Left ventricle myocardium inferior (tissue), 1 donor: ENCODE measurements around the gene PCSK6. TPM values are rescaled to one million over a fixed set of nuclear protein-coding genes. Genes with fewer than 3 reads are reported as not detected.

Source experiments
- DNase-seq: peaks from one replicate; pipeline ENCODE4 v3.0.0-alpha.2; 2020
- H3K27ac ChIP-seq: fragments of 200-600 bp; replicated peaks from 2 replicates; pipeline ENCODE4 v1.8.0; 2021
- H3K27me3 ChIP-seq: fragments of 200-600 bp; 2 replicates; pipeline ENCODE4 v1.8.0; 2021; ENCODE audit warnings: low read depth
- H3K36me3 ChIP-seq: fragments of 200-600 bp; 2 replicates; pipeline ENCODE4 v1.8.0; 2021
- H3K4me1 ChIP-seq: fragments of 200-600 bp; 2 replicates; pipeline ENCODE4 v1.8.0; 2021
- H3K4me3 ChIP-seq: fragments of 200-600 bp; 2 replicates; pipeline ENCODE4 v1.8.0; 2021; ENCODE audit warnings: mild to moderate bottlenecking, moderate library complexity
- H3K9me3 ChIP-seq: fragments of 200-600 bp; replicated peaks from 2 replicates; pipeline ENCODE4 v1.8.0; 2021
- intact Hi-C: fragments of 100-400 bp; cut with micrococcal nuclease; formaldehyde crosslinking; loops from one replicate; pipeline ENCODE4 v1.11.0; 2022
- total RNA-seq: library from RNA; stranded (reverse); fragmentation: NEBNext Ultra II Directional; extraction: Animal tissue kit (Norgen Biotek cat#: 25700); gene quantifications from one replicate; pipeline ENCODE4 v1.2.1, GENCODE V29; 2021
- TF ChIP-seq, protein P1 (sequence below): fragments of 200-600 bp; IDR thresholded peaks from 2 replicates; pipeline ENCODE4 v1.8.0; 2021; ENCODE audit warnings: antibody characterized with exemption, mild to moderate bottlenecking, borderline replicate concordance
- donor health status: DM: no; HTN: yes; CAD: no; lungs with severe emphysema.

Gene PCSK6
- total RNA-seq, 1 donor from 2014 or later: 28.6 TPM

DNA sequence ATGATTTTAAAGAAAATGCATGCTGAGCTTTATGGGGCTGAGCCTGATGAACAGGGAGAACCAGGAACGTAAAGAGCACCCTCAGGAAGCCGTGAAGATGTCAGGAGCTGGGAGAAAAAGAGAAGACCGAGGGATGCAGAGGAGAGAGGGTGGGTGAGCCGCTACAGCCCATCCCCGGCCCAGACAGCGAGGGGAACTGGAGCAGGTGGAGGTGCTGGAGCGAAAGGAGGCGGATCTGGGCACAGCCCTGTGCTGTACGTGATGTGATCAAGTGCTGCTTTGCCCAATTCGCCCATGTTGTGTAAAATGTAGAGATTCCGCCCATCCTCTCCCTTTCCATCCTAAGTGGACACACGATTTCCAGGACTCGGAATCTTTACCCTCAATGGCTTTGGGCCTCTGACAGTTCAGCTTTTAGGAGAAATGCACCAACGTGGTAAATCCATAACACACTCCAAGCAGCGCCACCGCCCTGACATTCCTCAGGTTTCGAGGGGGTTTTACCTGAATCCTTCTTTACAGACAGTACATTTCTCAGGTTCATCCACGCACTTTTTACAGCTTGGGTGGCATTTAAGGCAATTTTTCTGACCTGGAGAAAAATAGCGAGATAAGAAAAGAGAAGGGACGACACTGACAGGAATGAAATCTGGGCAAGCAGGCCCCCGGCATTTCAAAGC, 167.4 kb downstream of the PCSK6 start:
- DNase-seq: no peak
- Histone ChIP-seq H3K4me1 (no peaks in the 10 kb centered on the region), H3K36me3 (peaks cover 54% of the 10 kb centered on the region), H3K9me3 (no peaks in the 10 kb centered on the region), H3K27ac (no peak overlapping the region), H3K27me3 (no peaks in the 10 kb centered on the region), H3K4me3 (no peak overlapping the region)
- TF ChIP-seq, protein P1, sequence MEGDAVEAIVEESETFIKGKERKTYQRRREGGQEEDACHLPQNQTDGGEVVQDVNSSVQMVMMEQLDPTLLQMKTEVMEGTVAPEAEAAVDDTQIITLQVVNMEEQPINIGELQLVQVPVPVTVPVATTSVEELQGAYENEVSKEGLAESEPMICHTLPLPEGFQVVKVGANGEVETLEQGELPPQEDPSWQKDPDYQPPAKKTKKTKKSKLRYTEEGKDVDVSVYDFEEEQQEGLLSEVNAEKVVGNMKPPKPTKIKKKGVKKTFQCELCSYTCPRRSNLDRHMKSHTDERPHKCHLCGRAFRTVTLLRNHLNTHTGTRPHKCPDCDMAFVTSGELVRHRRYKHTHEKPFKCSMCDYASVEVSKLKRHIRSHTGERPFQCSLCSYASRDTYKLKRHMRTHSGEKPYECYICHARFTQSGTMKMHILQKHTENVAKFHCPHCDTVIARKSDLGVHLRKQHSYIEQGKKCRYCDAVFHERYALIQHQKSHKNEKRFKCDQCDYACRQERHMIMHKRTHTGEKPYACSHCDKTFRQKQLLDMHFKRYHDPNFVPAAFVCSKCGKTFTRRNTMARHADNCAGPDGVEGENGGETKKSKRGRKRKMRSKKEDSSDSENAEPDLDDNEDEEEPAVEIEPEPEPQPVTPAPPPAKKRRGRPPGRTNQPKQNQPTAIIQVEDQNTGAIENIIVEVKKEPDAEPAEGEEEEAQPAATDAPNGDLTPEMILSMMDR: no peak
- intact Hi-C loops: no loop called here

DNA sequence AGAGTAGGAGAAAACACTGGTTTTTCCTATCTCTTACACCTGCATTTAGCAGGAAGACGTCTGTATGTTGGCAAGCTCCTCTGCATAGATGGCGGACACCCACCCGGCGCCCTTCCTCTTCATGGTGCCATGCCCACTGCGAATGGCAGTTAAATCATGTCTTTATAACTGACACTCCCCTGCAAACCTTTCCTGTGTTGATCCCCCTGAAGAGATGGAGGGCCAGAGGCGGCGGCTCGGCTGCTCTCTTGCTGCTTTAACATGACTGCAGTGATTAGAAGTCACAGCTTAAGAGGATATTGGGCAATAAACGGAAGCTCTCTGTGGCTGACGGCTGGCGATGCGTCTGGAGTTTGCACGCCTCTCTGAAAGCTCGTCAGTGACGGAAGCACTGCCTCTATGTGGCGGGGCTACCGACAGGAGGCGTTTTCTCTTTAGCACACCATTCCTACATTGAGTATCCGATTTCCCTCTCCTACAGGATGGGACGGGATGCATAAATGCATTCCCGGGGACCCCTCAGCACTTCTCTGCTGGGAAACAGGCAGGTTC, 168.9 kb downstream of the PCSK6 start:
- TF ChIP-seq, protein P1: no peak
- no peak overlapping the region for H3K4me3 ChIP-seq
- no peaks in the 10 kb centered on the region for H3K4me1 ChIP-seq
- no peaks in the 10 kb centered on the region for H3K27me3 ChIP-seq
- intact Hi-C loops: no loop called here
- peak; percentile 34 for DNase-seq
- H3K27ac ChIP-seq: no peak overlapping the region
- H3K36me3 ChIP-seq: peaks cover 57% of the 10 kb centered on the region
- H3K9me3 ChIP-seq: no peaks in the 10 kb centered on the region

GRCh38 chr15:101318839-101319238, 170.7 kb downstream of the PCSK6 start:
- no peak for DNase-seq
- H3K27ac ChIP-seq: no peak overlapping the region
- TF ChIP-seq, protein P1: no peak
- H3K9me3 ChIP-seq: no peaks in the 10 kb centered on the region
- no peaks in the 10 kb centered on the region for H3K4me1 ChIP-seq
- intact Hi-C loops: no loop called here
- peaks cover 47% of the 10 kb centered on the region for H3K36me3 ChIP-seq
- no peaks in the 10 kb centered on the region for H3K27me3 ChIP-seq
- H3K4me3 ChIP-seq: no peak overlapping the region

GRCh38 chr15:101318147-101318819, 171.2 kb downstream of the PCSK6 start:
- DNase-seq: no peak
- Histone ChIP-seq H3K4me3 (no peak overlapping the region), H3K9me3 (no peaks in the 10 kb centered on the region), H3K27ac (no peak overlapping the region), H3K27me3 (no peaks in the 10 kb centered on the region), H3K4me1 (no peaks in the 10 kb centered on the region), H3K36me3 (peaks cover 46% of the 10 kb centered on the region)
- intact Hi-C loops: no loop called here
- TF ChIP-seq, protein P1: no peak

GRCh38 chr15:101317336-101317872, 172.1 kb downstream of the PCSK6 start:
- H3K36me3 ChIP-seq: peaks cover 45% of the 10 kb centered on the region
- no peaks in the 10 kb centered on the region for H3K4me1 ChIP-seq
- intact Hi-C loops: no loop called here
- H3K9me3 ChIP-seq: no peaks in the 10 kb centered on the region
- H3K27me3 ChIP-seq: no peaks in the 10 kb centered on the region
- no peak overlapping the region for H3K4me3 ChIP-seq
- no peak overlapping the region for H3K27ac ChIP-seq
- DNase-seq: no peak
- TF ChIP-seq, protein P1: no peak
